Measurements from ENCODE around the gene INPPL1.
A peak's percentile ranks its signal among the peaks of the same experiment; 100 is the strongest.

The INPPL1 gene

GRCh38 chr11:72223615-72224563 lies 678 bp upstream of the INPPL1 start:
- H3K4me3 ChIP-seq (replicated peaks; ENCODE audit: low read depth, low read length): peak overlapping the region; percentile 96
- TF ChIP-seq, protein P1, sequence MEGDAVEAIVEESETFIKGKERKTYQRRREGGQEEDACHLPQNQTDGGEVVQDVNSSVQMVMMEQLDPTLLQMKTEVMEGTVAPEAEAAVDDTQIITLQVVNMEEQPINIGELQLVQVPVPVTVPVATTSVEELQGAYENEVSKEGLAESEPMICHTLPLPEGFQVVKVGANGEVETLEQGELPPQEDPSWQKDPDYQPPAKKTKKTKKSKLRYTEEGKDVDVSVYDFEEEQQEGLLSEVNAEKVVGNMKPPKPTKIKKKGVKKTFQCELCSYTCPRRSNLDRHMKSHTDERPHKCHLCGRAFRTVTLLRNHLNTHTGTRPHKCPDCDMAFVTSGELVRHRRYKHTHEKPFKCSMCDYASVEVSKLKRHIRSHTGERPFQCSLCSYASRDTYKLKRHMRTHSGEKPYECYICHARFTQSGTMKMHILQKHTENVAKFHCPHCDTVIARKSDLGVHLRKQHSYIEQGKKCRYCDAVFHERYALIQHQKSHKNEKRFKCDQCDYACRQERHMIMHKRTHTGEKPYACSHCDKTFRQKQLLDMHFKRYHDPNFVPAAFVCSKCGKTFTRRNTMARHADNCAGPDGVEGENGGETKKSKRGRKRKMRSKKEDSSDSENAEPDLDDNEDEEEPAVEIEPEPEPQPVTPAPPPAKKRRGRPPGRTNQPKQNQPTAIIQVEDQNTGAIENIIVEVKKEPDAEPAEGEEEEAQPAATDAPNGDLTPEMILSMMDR (IDR thresholded peaks at IDR 0.05; ENCODE audit: low read length, missing control alignments): no peak
- DNase-seq (ENCODE audit: low read depth): peak; percentile 65

DNA sequence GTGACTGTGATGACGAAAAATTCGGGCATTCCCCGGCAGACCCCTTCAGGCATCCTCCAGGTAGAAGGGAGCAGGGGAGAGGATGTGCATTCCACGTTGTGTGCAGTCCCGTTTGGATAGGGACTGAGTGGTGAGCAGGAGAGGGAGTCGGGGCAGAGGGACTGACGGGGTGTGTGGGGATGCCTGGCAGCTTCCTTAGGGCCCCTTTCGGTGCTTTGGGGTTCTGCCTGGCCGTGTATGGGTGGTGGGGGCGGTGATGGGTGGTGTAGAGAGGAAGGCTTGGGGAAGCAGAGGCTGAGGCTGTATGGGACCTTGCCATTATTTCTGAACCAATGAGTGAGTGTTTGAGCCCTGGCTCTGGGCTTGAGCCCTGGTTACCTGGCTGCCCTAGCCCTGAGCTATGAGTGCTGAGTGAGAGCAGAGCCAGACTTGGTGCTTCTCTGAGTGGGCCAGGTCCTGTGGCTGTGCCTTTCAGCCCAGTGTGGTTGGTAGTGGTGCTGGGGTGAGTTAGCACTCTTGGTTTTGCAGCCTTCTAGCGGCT lies 914 bp downstream of the INPPL1 start:
- no peak for DNase-seq (ENCODE audit: low read depth)
- TF ChIP-seq, protein P1 (IDR thresholded peaks at IDR 0.05; ENCODE audit: low read length, missing control alignments): no peak
- peak overlapping the region; percentile 96 for H3K4me3 ChIP-seq (replicated peaks; ENCODE audit: low read depth, low read length)

DNA sequence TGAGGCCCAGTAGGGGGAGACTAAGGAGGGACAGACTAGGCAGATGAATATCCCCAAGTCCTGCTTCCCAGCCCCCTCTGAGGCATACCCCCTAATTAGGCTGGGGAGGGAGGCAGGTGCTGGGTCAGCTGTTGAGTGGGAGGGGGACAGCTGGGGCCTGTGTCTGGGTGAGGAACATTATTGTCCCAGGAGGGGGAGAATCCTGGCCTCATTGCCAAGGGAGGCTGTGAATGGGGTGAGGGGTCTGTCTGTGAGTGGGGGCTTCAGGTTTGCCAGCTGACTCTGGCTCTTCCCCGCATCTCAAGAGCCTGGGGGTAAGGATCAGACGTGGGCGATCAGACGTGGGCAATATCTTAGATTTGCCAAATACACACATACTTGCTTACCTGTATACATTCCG lies 2.1 kb downstream of the INPPL1 start:
- TF ChIP-seq, protein P1 (IDR thresholded peaks at IDR 0.05; ENCODE audit: low read length, missing control alignments): no peak
- DNase-seq (ENCODE audit: low read depth): no peak
- no peak overlapping the region for H3K4me3 ChIP-seq (replicated peaks; ENCODE audit: low read depth, low read length)

DNA sequence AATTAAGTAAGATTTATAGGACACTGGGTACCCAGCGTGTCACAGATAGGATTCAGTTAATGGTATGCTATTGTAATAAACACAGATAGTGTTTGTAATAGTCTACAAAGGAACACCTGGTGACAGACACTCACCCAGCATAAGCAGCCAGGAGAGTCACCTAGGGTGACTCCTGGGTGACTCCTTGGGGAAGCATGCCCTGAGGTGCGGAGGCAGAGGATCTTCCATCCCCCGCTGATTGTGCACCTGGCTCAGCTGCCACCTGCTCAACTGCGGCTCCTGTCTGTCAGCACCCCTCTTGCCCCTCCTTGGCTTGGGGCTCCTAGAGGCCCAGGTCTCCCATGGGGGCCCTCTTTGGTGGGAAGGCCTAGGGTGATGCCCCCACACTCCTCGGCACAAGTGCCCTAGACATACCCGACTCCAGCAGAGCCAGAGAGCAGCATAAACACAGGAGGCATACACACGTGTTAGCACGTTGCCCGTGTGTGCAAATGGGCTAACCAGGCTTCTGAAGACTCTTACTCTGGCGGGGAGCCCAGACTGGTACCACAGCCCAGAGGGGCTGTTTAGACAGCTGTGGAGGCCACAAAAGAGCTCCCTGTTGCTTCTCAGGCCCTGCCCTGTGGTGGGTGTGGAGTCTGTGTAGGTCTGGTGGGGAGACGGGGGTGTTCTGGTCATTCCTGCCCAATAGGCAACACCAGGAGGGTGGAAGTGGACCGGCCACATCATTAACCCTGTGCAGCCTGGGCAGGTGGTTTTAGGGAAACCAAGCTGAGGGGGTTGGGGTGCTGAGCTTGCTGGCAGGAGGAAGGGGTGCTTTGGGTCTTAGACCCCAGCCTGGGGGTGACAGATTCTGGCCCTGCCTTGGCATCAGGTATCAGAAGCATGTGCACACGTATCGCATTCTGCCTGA lies 3.0 kb downstream of the INPPL1 start:
- no peak overlapping the region for H3K4me3 ChIP-seq (replicated peaks; ENCODE audit: low read depth, low read length)
- DNase-seq (ENCODE audit: low read depth): no peak
- TF ChIP-seq, protein P1 (IDR thresholded peaks at IDR 0.05; ENCODE audit: low read length, missing control alignments): no peak

DNA sequence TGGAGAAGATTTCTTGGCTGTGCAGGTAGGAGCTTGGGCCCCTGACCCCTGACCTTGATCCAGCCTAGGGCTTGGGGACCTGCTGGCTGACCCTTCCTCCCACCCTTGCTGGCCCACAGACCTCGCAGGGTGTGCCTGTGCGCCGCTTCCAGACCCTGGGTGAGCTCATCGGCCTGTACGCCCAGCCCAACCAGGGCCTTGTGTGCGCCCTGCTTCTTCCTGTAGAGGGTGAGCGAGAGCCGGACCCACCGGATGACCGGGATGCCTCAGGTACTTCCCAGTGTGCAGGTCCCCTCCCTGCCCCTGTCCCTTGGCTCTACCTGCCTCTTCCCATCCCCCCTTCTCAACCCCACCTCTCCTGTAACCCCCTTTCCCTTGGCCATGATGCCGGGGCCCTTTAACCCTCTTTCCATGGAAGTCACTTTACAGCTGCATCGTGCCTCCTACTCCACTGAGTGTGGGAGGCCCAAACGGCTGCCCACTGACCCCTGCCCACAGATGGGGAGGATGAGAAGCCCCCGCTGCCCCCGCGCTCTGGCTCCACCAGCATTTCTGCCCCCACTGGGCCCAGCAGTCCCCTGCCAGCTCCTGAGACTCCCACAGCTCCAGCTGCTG lies 3.8 kb downstream of the INPPL1 start:
- TF ChIP-seq, protein P1 (IDR thresholded peaks at IDR 0.05; ENCODE audit: low read length, missing control alignments): peak; percentile 3
- DNase-seq (ENCODE audit: low read depth): no peak
- no peak overlapping the region for H3K4me3 ChIP-seq (replicated peaks; ENCODE audit: low read depth, low read length)

DNA sequence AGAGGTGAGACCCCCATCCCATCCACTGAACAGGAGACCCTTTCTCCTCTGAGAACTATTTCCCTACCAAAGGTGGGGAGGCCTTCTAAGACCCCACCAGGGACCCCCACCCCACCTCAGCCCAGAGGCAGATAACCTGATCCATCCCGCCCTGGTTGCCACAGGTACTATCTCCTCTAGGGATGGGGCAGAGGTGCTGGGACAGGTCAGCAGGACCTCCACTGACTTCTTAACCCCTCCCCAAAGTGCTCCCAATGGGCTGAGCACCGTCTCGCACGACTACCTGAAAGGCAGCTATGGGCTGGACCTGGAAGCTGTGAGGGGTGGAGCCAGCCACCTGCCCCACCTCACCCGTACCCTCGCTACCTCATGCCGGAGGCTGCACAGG lies 4.3 kb downstream of the INPPL1 start:
- no peak for DNase-seq (ENCODE audit: low read depth)
- H3K4me3 ChIP-seq (replicated peaks; ENCODE audit: low read depth, low read length): no peak overlapping the region
- TF ChIP-seq, protein P1 (IDR thresholded peaks at IDR 0.05; ENCODE audit: low read length, missing control alignments): no peak
